ENCODE results near the gene PPFIA3. TPM values are rescaled to one million over a fixed set of nuclear protein-coding genes. Genes with fewer than 3 reads are reported as not detected.
"Not testable (repeated sequence)": the region's sequence is repeated elsewhere in the genome, so short reads cannot be mapped to it uniquely, and the experiment has no call there.

The PPFIA3 gene
- total RNA-seq, 1 experiment from 2014 or later: 8.3 TPM

GRCh38 chr19:49123285-49123684 is 3.9 kb downstream of the PPFIA3 start:
- DNase-seq (ENCODE audit: low read depth): not testable (repeated sequence)

- peak; percentile 32 for DNase-seq (ENCODE audit: low read depth)
These were observed 5.8 kb downstream of the PPFIA3 start for GRCh38 chr19:49125025-49125731.

GRCh38 chr19:49126575-49126974 is 7.2 kb downstream of the PPFIA3 start:
- no peak for DNase-seq (ENCODE audit: low read depth)

GRCh38 chr19:49127225-49127624 is 7.9 kb downstream of the PPFIA3 start:
- DNase-seq (ENCODE audit: low read depth): not testable (repeated sequence)

GRCh38 chr19:49127674-49128544 is 8.6 kb downstream of the PPFIA3 start:
- DNase-seq (ENCODE audit: low read depth): peak; percentile 94

GRCh38 chr19:49128545-49129237 is 9.3 kb downstream of the PPFIA3 start:
- peak; percentile 31 for DNase-seq (ENCODE audit: low read depth)

GRCh38 chr19:49129238-49129583 is 9.9 kb downstream of the PPFIA3 start:
- DNase-seq (ENCODE audit: low read depth): peak; percentile 49

- DNase-seq (ENCODE audit: low read depth): no peak
These were observed 11.0 kb downstream of the PPFIA3 start for GRCh38 chr19:49130325-49130724.

GRCh38 chr19:49132974-49133609 is 13.7 kb downstream of the PPFIA3 start:
- DNase-seq (ENCODE audit: low read depth): no peak

GRCh38 chr19:49133621-49134454 is 14.5 kb downstream of the PPFIA3 start:
- DNase-seq (ENCODE audit: low read depth): no peak

- DNase-seq (ENCODE audit: low read depth): no peak
These were observed 16.3 kb downstream of the PPFIA3 start for GRCh38 chr19:49135686-49136085.

GRCh38 chr19:49136771-49137171 is 17.4 kb downstream of the PPFIA3 start:
- no peak for DNase-seq (ENCODE audit: low read depth)

GRCh38 chr19:49140951-49141350 is 21.6 kb downstream of the PPFIA3 start:
- no peak for DNase-seq (ENCODE audit: low read depth)

GRCh38 chr19:49141352-49141751 is 22.0 kb downstream of the PPFIA3 start:
- no peak for DNase-seq (ENCODE audit: low read depth)

- peak; percentile 94 for DNase-seq (ENCODE audit: low read depth)
These were observed 23.6 kb downstream of the PPFIA3 start for GRCh38 chr19:49142866-49143335.

- peak; percentile 57 for DNase-seq (ENCODE audit: low read depth)
These were observed 26.4 kb downstream of the PPFIA3 start for GRCh38 chr19:49145573-49146407.

GRCh38 chr19:49146408-49146770 is 27.0 kb downstream of the PPFIA3 start:
- DNase-seq (ENCODE audit: low read depth): not testable (repeated sequence)

GRCh38 chr19:49148044-49148682 is 28.8 kb downstream of the PPFIA3 start:
- no peak for DNase-seq (ENCODE audit: low read depth)
